ENCODE results near the gene DNAJC21.

The DNAJC21 gene

DNA sequence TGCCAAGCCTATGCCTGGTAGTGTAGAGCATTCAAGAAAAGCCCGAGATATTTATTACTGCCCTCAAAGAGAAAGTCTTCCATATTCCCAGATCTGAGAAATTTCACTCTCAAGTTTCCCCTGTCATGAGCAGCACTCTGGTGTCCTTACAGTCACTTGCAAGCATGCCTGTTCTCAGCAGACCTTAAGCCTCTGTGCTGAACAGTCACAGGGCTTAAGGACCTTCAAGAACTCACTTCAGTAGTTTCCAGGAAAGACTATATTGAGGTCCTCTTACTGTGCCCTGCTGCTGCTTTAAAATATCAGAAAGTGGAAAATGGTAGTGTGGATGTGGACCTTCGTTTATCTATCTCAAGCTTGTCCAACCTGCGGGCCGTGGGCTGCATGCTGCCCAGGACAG lies 53.5 kb downstream of the DNAJC21 start:
- DNase-seq (ENCODE audit: low read depth): no peak

DNA sequence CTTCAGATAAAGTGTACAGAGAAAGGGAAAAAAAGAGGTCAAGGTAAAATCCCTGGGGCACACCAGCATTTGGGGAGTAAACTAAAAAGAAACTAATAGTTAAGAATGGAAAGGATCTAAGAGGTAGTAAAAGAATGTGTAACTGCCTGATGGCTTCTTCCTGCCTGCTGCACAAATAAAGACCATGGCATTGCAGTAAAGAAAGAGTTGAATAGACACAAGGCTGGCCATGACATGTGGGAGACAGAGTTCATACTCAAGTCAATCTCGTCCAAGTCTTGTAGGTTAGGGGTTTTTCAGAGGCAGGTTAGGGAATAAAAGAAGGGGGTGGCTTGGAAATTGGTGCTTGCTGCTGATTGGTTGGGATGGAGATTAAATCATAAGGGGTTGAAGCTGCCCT lies 57.6 kb downstream of the DNAJC21 start:
- no peak for DNase-seq (ENCODE audit: low read depth)

DNA sequence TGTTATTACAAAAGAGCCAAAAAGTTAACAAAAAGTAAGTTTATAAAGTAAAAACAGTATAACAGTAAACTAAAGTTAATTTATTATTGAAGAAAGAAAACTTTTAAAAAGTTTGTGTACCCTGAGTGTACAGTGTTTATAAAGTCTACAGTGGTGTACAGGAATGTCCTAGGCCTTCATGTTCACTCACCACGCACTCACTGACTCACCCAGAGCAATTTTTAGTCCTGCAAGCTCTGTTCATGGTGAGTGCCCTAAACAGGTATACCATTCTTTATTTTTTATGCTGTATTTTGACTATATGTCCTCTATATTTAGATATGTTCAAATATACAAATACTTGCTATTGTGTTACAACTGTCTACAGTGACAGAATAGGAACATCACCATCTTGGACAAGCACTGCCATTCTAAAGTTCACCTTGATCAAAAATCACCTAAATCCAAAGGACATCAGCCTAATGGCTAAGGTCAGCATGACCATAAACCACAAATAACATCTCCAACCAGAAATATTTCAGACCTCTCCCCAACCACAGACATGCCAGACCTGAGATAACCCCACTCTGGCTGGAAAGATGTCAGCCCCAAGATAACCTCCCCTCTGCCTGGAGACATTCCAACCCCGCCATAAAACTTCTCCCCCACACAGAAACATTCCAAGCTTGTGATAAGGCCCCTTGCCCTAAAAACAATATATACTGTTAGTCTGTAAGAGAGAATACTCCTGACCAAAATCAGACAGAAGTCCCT lies 62.3 kb downstream of the DNAJC21 start:
- DNase-seq (ENCODE audit: low read depth): no peak

DNA sequence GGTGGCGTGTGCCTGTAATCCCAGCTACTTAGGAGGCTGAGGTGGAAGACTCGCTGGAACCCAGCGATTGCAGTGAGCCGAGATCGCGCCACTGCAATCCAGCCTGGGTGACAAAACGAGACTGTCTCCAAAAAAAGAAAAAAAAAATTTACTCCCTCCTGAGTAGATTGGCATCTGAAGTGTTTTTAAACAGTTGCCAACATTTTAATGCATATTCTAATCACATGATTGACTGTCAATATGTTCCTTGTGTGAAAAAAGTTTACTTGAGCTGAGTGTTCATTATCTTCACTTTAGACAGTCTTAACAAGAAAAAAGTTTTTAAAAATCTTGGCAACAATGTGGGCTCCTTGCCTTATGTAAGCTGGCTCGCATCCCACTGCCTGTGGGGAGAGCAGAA lies 64.6 kb downstream of the DNAJC21 start:
- DNase-seq (ENCODE audit: low read depth): no peak

DNA sequence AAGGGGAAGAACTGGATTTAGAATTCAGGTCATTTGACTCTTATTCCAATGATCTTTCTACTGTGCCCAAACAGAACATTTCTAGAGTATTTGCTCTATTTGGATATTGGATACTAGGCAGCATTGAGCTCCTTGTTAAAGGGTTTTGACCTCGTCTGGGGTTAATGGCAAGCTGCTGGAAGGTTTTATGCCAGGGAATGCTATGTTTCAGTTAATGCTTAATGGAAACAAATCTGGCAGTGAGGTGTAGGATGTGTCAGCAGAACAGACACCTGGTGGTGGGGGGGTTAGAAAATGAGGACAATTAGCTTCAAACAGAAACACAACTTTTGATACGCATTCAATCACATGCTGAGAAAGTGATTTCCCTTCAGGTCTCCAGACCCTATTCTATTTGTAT lies 66.9 kb downstream of the DNAJC21 start:
- no peak for DNase-seq (ENCODE audit: low read depth)

DNA sequence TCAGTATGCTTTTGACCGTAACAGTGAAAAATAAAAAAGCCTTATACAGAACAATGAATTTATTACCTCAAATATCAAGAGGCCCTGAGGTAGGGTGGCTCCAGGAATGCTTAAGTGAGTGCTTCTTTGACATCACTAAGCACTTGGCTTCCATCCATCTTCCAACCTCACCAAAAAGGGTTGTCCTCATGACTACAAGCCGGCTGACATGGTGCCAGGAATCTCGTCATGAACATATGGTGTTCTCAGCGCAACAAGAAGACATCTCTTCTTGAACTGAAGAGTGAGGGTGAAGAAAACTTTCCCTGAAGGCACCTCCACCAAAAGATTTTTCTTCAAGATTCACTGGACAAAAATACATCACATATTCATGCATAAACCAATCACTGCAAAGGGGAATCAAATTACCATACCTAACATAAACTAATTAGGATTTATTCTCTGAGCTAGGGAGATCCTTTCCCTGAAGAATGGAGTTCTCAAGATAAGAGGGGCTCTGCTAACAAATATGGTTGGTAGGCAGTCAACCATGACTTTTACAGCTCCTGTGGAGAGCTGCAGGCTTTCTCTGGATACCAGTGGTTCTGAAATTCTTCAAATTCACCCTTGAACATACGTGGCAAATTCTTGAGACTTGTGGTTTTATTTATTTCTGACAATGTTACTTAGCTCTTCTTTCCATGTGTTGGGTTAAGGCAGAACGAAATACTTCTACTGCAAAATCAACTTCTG lies 68.9 kb downstream of the DNAJC21 start:
- no peak for DNase-seq (ENCODE audit: low read depth)

DNA sequence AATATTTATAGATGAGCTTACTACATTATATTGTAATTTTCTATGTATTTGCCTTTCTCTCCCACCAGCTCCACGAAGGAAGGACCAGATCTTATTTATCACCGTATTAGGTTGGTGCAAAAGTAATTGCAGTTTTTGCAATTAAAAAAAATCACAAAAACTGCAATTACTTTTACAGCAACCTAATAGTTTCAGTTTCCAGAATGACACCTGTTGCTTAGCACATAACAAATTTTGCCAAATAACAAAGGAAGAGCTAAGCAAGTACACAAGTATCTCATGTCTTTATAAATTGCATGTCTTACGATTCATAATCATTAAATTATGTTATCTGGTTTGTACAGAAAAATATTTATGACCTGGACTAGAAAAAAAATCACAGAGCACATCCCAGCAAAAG lies 72.5 kb downstream of the DNAJC21 start:
- no peak for DNase-seq (ENCODE audit: low read depth)

DNA sequence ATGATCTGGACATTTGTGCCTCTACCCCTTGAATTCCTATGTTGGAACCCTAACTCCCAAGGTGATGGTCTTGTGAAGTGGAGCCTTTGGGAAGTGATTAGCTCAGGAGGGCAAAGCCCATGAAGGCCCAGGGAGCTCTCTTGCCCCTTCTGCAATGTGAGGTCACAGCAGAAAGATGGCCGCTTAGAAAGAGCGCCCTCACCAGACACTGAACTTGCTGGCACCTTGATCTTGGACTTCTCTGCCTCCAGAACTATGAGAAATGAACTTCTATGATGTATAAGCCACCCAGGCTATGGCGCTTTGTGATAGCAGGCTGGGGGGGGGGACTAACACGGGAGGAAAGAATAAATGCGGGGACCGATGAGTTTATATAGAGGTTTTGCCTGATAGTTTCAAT lies 73.1 kb downstream of the DNAJC21 start:
- no peak for DNase-seq (ENCODE audit: low read depth)

DNA sequence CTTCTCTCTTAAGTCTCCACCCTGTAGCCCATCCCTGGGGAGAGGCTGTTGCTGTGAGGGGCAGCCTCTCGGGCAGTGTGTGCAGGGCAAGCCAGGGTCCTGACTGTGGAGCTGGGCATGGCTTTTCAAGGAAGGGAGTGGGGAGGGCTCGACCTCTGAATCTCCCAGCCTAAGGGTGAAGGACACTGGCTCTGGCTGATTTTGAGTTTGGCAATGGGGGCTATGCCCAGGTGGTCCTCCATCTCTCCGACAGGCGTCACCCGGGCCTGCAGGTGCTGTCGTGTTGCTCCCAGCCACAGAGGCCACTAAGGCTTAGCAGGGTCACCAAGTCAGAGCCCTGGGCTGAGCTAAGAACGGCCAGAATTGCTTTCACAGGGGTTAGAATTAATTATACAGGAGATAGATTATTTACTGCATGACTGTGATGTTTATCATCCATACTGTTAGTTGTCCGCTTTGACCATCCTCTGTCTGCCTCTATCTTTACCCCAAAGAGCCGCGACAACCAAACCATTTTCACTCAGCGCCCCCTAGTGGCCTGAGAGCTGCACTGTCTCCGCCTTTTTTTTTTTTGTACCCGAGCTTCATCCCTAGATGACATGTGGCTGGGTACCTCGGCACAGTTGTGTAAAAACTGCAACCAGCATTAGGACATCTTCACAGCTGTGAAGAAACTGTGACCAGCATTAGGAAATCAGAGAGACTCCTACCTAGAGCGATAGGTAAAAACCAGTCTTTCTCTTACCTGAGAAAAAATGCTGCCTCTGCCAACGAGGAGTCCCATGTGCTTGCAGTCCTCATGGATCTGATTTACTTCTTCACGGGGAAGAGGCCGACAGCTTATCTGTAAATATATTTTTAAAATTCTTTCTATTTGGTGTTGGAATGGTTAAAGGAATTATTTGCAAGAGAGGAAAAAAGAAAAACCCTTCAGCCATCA lies 73.9 kb downstream of the DNAJC21 start:
- DNase-seq (ENCODE audit: low read depth): no peak

DNA sequence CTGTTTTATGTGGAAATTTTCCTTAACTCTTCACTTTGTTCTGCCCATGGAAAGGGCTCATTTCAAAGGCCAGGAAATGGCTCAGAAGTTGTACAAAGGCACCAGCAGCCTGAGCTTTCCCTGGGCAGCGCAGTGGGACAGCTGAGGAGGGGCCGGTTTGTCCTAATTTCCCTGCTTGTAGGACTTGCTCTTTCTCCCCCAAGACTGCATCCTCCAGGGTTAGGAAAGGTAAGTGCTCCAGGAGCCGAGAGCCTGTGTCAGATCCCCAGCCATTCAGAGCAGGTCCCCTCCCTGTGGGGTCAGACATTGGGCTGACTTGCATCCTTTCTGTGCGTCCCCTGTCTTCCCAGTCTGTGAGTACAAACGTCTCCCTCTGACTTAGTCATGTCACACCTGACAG lies 74.8 kb downstream of the DNAJC21 start:
- no peak for DNase-seq (ENCODE audit: low read depth)

DNA sequence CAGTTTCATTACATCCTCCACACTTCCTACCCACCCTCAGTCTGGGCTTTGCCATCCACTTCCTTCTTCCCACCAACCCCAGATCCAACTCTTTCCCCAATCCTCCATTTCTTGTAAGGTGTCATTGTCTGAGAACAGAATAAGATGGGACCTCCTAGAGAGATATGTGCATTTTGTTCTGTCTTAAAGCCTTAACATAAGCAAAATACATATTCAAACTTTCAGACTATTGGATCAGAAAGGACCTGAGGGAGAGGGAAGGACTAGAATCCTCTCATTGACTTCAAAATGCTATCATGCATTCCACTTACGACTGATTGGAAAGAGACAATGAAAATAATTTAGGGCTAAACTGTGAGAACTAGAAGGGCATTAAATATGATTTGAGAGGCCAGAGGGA lies 75.4 kb downstream of the DNAJC21 start:
- DNase-seq (ENCODE audit: low read depth): no peak
